Daoy (cell line): ENCODE measurements around the gene ZMYM2. TPM values are rescaled to one million over a fixed set of nuclear protein-coding genes. Genes with fewer than 3 reads are reported as not detected.

Experiments used
- DNase-seq: peaks from one replicate; pipeline ENCODE4 v3.0.0-alpha.2; 2015; ENCODE audit warnings: low read depth
- total RNA-seq: library from RNA; depleted of rRNA; stranded (reverse); fragments of >200 nt; shearing (Covaris generic); gene quantifications from 2 replicates; pipeline ENCODE4 v1.2.3, GENCODE V29; 2014

ZMYM2 gene
- total RNA-seq, 1 experiment from 2014 or later, result 18.9 TPM

GRCh38 chr13:20102525-20103180, 144.1 kb downstream of the ZMYM2 start:
- DNase-seq, result no peak

GRCh38 chr13:20105161-20105689, 146.7 kb downstream of the ZMYM2 start:
- DNase-seq, result no peak

- no peak for DNase-seq
Measured at GRCh38 chr13:20106742-20107141, 148.2 kb downstream of the ZMYM2 start.

- DNase-seq, result no peak
Measured at GRCh38 chr13:20109037-20109436, 150.5 kb downstream of the ZMYM2 start.

GRCh38 chr13:20114066-20114610, 155.6 kb downstream of the ZMYM2 start:
- no peak for DNase-seq

- no peak for DNase-seq
Measured at GRCh38 chr13:20116213-20116612, 157.7 kb downstream of the ZMYM2 start.

GRCh38 chr13:20118268-20119140, 160.0 kb downstream of the ZMYM2 start:
- peak; percentile 12 for DNase-seq

GRCh38 chr13:20119960-20120359, 161.4 kb downstream of the ZMYM2 start:
- no peak for DNase-seq

GRCh38 chr13:20121159-20121525, 162.6 kb downstream of the ZMYM2 start:
- no peak for DNase-seq

- no peak for DNase-seq
Measured at GRCh38 chr13:20124303-20124702, 165.8 kb downstream of the ZMYM2 start.

- peak; percentile 31 for DNase-seq
Measured at GRCh38 chr13:20125129-20125782, 166.7 kb downstream of the ZMYM2 start.

- DNase-seq, result no peak
Measured at GRCh38 chr13:20125783-20126165, 167.2 kb downstream of the ZMYM2 start.

GRCh38 chr13:20126541-20127261, 168.2 kb downstream of the ZMYM2 start:
- DNase-seq, result no peak

GRCh38 chr13:20127262-20127561, 168.7 kb downstream of the ZMYM2 start:
- DNase-seq, result no peak

GRCh38 chr13:20127562-20128458, 169.3 kb downstream of the ZMYM2 start:
- peak; percentile 59 for DNase-seq

- no peak for DNase-seq
Measured at GRCh38 chr13:20128459-20128931, 170.0 kb downstream of the ZMYM2 start.

GRCh38 chr13:20129076-20129475, 170.5 kb downstream of the ZMYM2 start:
- no peak for DNase-seq

- DNase-seq, result no peak
Measured at GRCh38 chr13:20130012-20130411, 171.5 kb downstream of the ZMYM2 start.

GRCh38 chr13:20130652-20131051, 172.1 kb downstream of the ZMYM2 start:
- DNase-seq, result no peak

GRCh38 chr13:20131057-20131832, 172.7 kb downstream of the ZMYM2 start:
- DNase-seq, result no peak
